HG02678 (cell line): ENCODE measurements around the gene NDUFA13.

Experiments used
- ATAC-seq: cut with Tn5 transposase; IDR thresholded peaks from one replicate; pipeline ENCODE4 v1.9.1; 2021; ENCODE audit warnings: mild to moderate bottlenecking, moderate library complexity; ENCODE audit not compliant: unreplicated experiment

NDUFA13 gene

GRCh38 chr19:19506592-19506991 is 9.4 kb upstream of the NDUFA13 start:
- ATAC-seq, result no peak

GRCh38 chr19:19507354-19507753 is 8.7 kb upstream of the NDUFA13 start:
- no peak for ATAC-seq

GRCh38 chr19:19508217-19508616 is 7.8 kb upstream of the NDUFA13 start:
- ATAC-seq, result no peak

GRCh38 chr19:19510432-19510831 is 5.6 kb upstream of the NDUFA13 start:
- no peak for ATAC-seq

GRCh38 chr19:19513682-19514081 is 2.3 kb upstream of the NDUFA13 start:
- no peak for ATAC-seq

- no peak for ATAC-seq
Measured at GRCh38 chr19:19514215-19514657, 1.8 kb upstream of the NDUFA13 start.

- ATAC-seq, result no peak
Measured at GRCh38 chr19:19514881-19515641, 964 bp upstream of the NDUFA13 start, which contains the start of gene TSSK6. TSSK6 (minus strand) TSS chr19:19515548; CDS start chr19:19515427, 121 bp downstream.

GRCh38 chr19:19517235-19517619 is 1.2 kb downstream of the NDUFA13 start:
- no peak for ATAC-seq

GRCh38 chr19:19520989-19521388 is 5.0 kb downstream of the NDUFA13 start:
- no peak for ATAC-seq

- no peak for ATAC-seq
Measured at GRCh38 chr19:19523177-19523576, 7.2 kb downstream of the NDUFA13 start.

GRCh38 chr19:19524053-19524452 is 8.0 kb downstream of the NDUFA13 start:
- ATAC-seq, result no peak

GRCh38 chr19:19525611-19526380 is 9.8 kb downstream of the NDUFA13 start:
- ATAC-seq, result no peak

GRCh38 chr19:19526581-19527370 is 10.8 kb downstream of the NDUFA13 start:
- no peak for ATAC-seq

- ATAC-seq, result no peak
Measured at GRCh38 chr19:19527371-19527656, 11.3 kb downstream of the NDUFA13 start.

- no peak for ATAC-seq
Measured at GRCh38 chr19:19527674-19528625, 11.9 kb downstream of the NDUFA13 start.

GRCh38 chr19:19528721-19529490 is 12.9 kb downstream of the NDUFA13 start, which contains the start of gene YJEFN3:
YJEFN3 (plus strand) TSS chr19:19528911; CDS start chr19:19528933, 22 bp downstream.
- ATAC-seq, result no peak

GRCh38 chr19:19529783-19530422 is 13.9 kb downstream of the NDUFA13 start:
- ATAC-seq, result no peak

- ATAC-seq, result no peak
Measured at GRCh38 chr19:19530423-19530804, 14.4 kb downstream of the NDUFA13 start.

GRCh38 chr19:19530889-19531288 is 14.9 kb downstream of the NDUFA13 start:
- ATAC-seq, result no peak
